ENCODE results near the gene ZFYVE1.
"Not testable (repeated sequence)": the region's sequence is repeated elsewhere in the genome, so short reads cannot be mapped to it uniquely, and the experiment has no call there.

ZFYVE1 gene

GRCh38 chr14:72957213-72957612, 69.7 kb downstream of the ZFYVE1 start:
- DNase-seq = no peak

GRCh38 chr14:72956741-72957140, 70.2 kb downstream of the ZFYVE1 start:
- not testable (repeated sequence) for DNase-seq

GRCh38 chr14:72952171-72952570, 74.7 kb downstream of the ZFYVE1 start:
- no peak for DNase-seq

GRCh38 chr14:72948481-72949138, 78.3 kb downstream of the ZFYVE1 start:
- peak; percentile 24 to 84 for DNase-seq

GRCh38 chr14:72947366-72948160, 79.3 kb downstream of the ZFYVE1 start:
- DNase-seq = no peak

GRCh38 chr14:72946491-72946890, 80.4 kb downstream of the ZFYVE1 start:
- no peak for DNase-seq

GRCh38 chr14:72945356-72946027, 81.4 kb downstream of the ZFYVE1 start:
- peak; percentile 21 to 30 for DNase-seq

GRCh38 chr14:72943876-72944430, 83.0 kb downstream of the ZFYVE1 start:
- DNase-seq = no peak

- no peak for DNase-seq
Observed at GRCh38 chr14:72942934-72943333, 84.0 kb downstream of the ZFYVE1 start.

GRCh38 chr14:72941286-72941985, 85.5 kb downstream of the ZFYVE1 start:
- no peak for DNase-seq

GRCh38 chr14:72939630-72940029, 87.3 kb downstream of the ZFYVE1 start:
- no peak for DNase-seq

- DNase-seq = no peak
Observed at GRCh38 chr14:72932893-72933292, 94.0 kb downstream of the ZFYVE1 start.

- DNase-seq = no peak
Observed at GRCh38 chr14:72929316-72930080, 97.4 kb downstream of the ZFYVE1 start.

- no peak for DNase-seq
Observed at GRCh38 chr14:72928872-72929271, 98.0 kb downstream of the ZFYVE1 start.

GRCh38 chr14:72926292-72927028, 100.4 kb downstream of the ZFYVE1 start, which contains the start of gene DCAF4:
DCAF4 (plus strand) TSS chr14:72926464; CDS start chr14:72937979, 11,515 bp downstream.
- peak; percentile 97 to 98 for DNase-seq

GRCh38 chr14:72925815-72926291, 101.1 kb downstream of the ZFYVE1 start:
- no peak for DNase-seq

- DNase-seq = no peak
Observed at GRCh38 chr14:72925171-72925759, 101.6 kb downstream of the ZFYVE1 start.

- no peak for DNase-seq
Observed at GRCh38 chr14:72924337-72924736, 102.6 kb downstream of the ZFYVE1 start.

GRCh38 chr14:72921396-72921795, 105.5 kb downstream of the ZFYVE1 start:
- no peak for DNase-seq

- DNase-seq = no peak
Observed at GRCh38 chr14:72920008-72920407, 106.9 kb downstream of the ZFYVE1 start.

Measured in inflammatory macrophage treated with lipopolysaccharide for 1 hour (primary cell).